HG03139 (cell line): ENCODE measurements around the gene LAS1L.
"Not testable (repeated sequence)": the region's sequence is repeated elsewhere in the genome, so short reads cannot be mapped to it uniquely, and the experiment has no call there.

Experiments used
- ATAC-seq: cut with Tn5 transposase; IDR thresholded peaks from one replicate; pipeline ENCODE4 v1.9.1; 2021; ENCODE audit not compliant: unreplicated experiment

The LAS1L gene

GRCh38 chrX:65534450-65535292 lies at the start of gene LAS1L:
Gene LAS1L (minus strand): TSS chrX:65534787. CDS start chrX:65534715, 72 bp downstream.
- peak; percentile 99 for ATAC-seq

- no peak for ATAC-seq
Observed at GRCh38 chrX:65582450-65583082, 48.0 kb upstream of the LAS1L start.

GRCh38 chrX:65581661-65582339 lies 47.2 kb upstream of the LAS1L start:
- ATAC-seq, result peak; percentile 71

- no peak for ATAC-seq
Observed at GRCh38 chrX:65578346-65578745, 43.8 kb upstream of the LAS1L start.

- no peak for ATAC-seq
Observed at GRCh38 chrX:65576160-65576559, 41.6 kb upstream of the LAS1L start.

- ATAC-seq, result no peak
Observed at GRCh38 chrX:65575022-65575421, 40.4 kb upstream of the LAS1L start.

GRCh38 chrX:65574356-65574755 lies 39.8 kb upstream of the LAS1L start:
- no peak for ATAC-seq

- no peak for ATAC-seq
Observed at GRCh38 chrX:65572971-65573370, 38.4 kb upstream of the LAS1L start.

- ATAC-seq, result not testable (repeated sequence)
Observed at GRCh38 chrX:65562850-65563249, 28.3 kb upstream of the LAS1L start.

- ATAC-seq, result no peak
Observed at GRCh38 chrX:65551489-65552339, 17.1 kb upstream of the LAS1L start.

GRCh38 chrX:65551086-65551485 lies 16.5 kb upstream of the LAS1L start:
- no peak for ATAC-seq

- ATAC-seq, result no peak
Observed at GRCh38 chrX:65545456-65545855, 10.9 kb upstream of the LAS1L start.

GRCh38 chrX:65537229-65537628 lies 2.6 kb upstream of the LAS1L start:
- ATAC-seq, result no peak

- ATAC-seq, result no peak
Observed at GRCh38 chrX:65536291-65536690, 1.7 kb upstream of the LAS1L start.

- ATAC-seq, result no peak
Observed at GRCh38 chrX:65532016-65532415, 2.6 kb downstream of the LAS1L start.

- ATAC-seq, result no peak
Observed at GRCh38 chrX:65528705-65529340, 5.8 kb downstream of the LAS1L start.

GRCh38 chrX:65528293-65528692 lies 6.3 kb downstream of the LAS1L start:
- no peak for ATAC-seq

GRCh38 chrX:65524139-65524538 lies 10.4 kb downstream of the LAS1L start:
- no peak for ATAC-seq

- ATAC-seq, result no peak
Observed at GRCh38 chrX:65522739-65523372, 11.7 kb downstream of the LAS1L start.

GRCh38 chrX:65519530-65519929 lies 15.1 kb downstream of the LAS1L start:
- not testable (repeated sequence) for ATAC-seq
